Mucosa of descending colon (tissue), 3 donors: ENCODE measurements around the gene XAGE1B. TPM values are rescaled to one million over a fixed set of nuclear protein-coding genes. Genes with fewer than 3 reads are reported as not detected.
A peak's percentile ranks its signal among the peaks of the same experiment; 100 is the strongest.
"Not testable (repeated sequence)": the region's sequence is repeated elsewhere in the genome, so short reads cannot be mapped to it uniquely, and the experiment has no call there.

Source experiments
- ATAC-seq: fragments of 200-7000 bp; cut with Tn5 transposase; one replicate; pipeline ENCODE4 v1.9.1; 2020; ENCODE audit warnings: mild to moderate bottlenecking, moderate library complexity
- DNase-seq, 3 donors: peaks; one replicate each; pipeline ENCODE4 v3.0.0-alpha.2; 2020
- H3K36me3 ChIP-seq: fragments of 200-600 bp; one replicate; pipeline ENCODE4 v1.8.0; 2021; ENCODE audit warnings: low read depth, mild to moderate bottlenecking
- H3K4me1 ChIP-seq: fragments of 200-600 bp; one replicate; pipeline ENCODE4 v1.8.0; 2021; ENCODE audit warnings: low read depth, mild to moderate bottlenecking
- H3K4me3 ChIP-seq: fragments of 200-600 bp; one replicate; pipeline ENCODE4 v1.8.0; 2021; ENCODE audit warnings: mild to moderate bottlenecking
- H3K9me3 ChIP-seq: fragments of 200-600 bp; one replicate; pipeline ENCODE4 v1.8.0; 2021; ENCODE audit warnings: mild to moderate bottlenecking
- intact Hi-C, 2 donors: fragments of 100-400 bp; cut with DNase I in 1 of 2; cut with micrococcal nuclease in 1 of 2; formaldehyde crosslinking; loops; one replicate each; pipeline versions ENCODE4 v1.11.0 to v1.11.1; 2022; cut with DNase I, micrococcal nuclease
- total RNA-seq, 3 donors: library from RNA; stranded (reverse); fragmentation: NEBNext Ultra II Directional in 2 of 3; extraction: Animal tissue kit (Norgen Biotek cat#: 25700) in 2 of 3; gene quantifications; one replicate each; pipeline versions ENCODE4 v1.2.1 to v1.2.4, GENCODE V29; 2021 to 2023
- TF ChIP-seq, protein P1 (sequence below): fragments of 200-600 bp; IDR thresholded peaks from one replicate; pipeline ENCODE4 v1.8.0; 2022; ENCODE audit warnings: antibody characterized with exemption, mild to moderate bottlenecking
- donor health status: DM: no; HTN: no; CAD: no; lungs with moderate emphysema.
- donor health status: DM: no; HTN: no; CAD: no.
- donor health status: DM: no; HTN: yes; CAD: no.

The XAGE1B gene
- total RNA-seq, 3 donors from 2014 or later = not detected

DNA sequence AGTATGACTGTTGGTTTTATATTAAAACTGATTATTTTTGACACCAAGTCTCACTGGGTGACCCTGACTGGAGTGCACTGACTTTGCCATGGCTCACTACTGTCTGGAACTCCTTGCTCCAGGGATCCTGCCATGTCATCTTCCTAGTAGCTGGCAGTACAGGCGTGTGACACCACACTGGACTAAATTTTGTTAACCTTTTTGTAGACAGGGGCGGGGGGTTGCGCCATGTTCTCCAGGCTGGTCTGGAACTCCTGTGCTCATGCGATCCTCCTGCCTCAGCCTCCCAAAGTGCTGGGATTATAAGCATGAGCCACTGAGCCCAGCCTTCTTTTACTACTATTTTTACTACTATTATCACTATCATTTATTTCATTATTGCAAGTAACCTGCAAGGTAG, 12.3 kb downstream of the XAGE1B start:
- Histone ChIP-seq H3K9me3 (no peaks in the 10 kb centered on the region), H3K36me3 (no peaks in the 10 kb centered on the region), H3K4me3 (no peak overlapping the region), H3K4me1 (no peaks in the 10 kb centered on the region)
- ATAC-seq (no peak), DNase-seq (no peak)
- intact Hi-C loops = no loop called here
- TF ChIP-seq, protein P1, sequence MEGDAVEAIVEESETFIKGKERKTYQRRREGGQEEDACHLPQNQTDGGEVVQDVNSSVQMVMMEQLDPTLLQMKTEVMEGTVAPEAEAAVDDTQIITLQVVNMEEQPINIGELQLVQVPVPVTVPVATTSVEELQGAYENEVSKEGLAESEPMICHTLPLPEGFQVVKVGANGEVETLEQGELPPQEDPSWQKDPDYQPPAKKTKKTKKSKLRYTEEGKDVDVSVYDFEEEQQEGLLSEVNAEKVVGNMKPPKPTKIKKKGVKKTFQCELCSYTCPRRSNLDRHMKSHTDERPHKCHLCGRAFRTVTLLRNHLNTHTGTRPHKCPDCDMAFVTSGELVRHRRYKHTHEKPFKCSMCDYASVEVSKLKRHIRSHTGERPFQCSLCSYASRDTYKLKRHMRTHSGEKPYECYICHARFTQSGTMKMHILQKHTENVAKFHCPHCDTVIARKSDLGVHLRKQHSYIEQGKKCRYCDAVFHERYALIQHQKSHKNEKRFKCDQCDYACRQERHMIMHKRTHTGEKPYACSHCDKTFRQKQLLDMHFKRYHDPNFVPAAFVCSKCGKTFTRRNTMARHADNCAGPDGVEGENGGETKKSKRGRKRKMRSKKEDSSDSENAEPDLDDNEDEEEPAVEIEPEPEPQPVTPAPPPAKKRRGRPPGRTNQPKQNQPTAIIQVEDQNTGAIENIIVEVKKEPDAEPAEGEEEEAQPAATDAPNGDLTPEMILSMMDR = no peak

DNA sequence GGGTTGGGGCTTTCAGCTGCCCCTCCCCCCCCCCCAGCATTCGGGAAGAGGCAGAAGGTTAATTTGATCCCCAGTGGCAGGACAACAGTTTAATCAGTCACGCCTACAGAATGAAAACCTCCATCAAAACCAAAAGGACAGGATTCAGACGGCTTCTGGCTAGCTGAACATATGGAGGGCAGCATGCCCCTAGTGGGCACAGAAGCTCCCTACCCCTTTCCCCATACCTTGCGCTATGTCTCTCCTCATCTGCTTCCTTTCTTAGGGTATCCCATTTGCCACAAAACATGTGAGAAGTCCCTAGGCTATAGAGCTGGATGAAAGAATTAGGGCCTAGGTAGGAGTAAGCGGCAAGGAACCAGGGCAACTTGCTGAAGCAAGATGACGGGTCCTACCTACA, 15.5 kb downstream of the XAGE1B start:
- intact Hi-C loops, DNase-seq, H3K9me3 ChIP-seq: not testable (repeated sequence)

DNA sequence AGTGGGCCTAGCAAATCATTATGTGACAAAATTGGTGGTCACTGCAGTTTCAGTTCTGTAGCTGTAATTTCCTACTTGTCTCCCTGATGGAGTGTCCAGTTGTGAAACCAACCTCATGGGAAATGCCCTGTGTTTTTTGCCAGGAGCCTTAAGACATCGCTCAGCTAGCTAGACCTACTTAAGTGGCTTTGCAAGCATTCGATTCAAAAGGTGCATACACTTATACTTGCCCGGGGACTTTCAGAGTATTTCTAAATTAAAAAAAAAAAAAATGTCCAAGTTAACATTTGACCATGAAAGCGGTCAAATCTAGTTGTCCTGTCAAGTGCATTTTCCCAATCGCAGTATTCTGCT, 20.5 kb downstream of the XAGE1B start:
- ATAC-seq, H3K9me3 ChIP-seq, intact Hi-C loops, H3K4me1 ChIP-seq, DNase-seq, H3K36me3 ChIP-seq, H3K4me3 ChIP-seq: not testable (repeated sequence)

More for the DNA sequence above, 15.5 kb downstream of the XAGE1B start:
- not testable (repeated sequence) for H3K4me1 ChIP-seq, H3K36me3 ChIP-seq, ATAC-seq, H3K4me3 ChIP-seq

DNA sequence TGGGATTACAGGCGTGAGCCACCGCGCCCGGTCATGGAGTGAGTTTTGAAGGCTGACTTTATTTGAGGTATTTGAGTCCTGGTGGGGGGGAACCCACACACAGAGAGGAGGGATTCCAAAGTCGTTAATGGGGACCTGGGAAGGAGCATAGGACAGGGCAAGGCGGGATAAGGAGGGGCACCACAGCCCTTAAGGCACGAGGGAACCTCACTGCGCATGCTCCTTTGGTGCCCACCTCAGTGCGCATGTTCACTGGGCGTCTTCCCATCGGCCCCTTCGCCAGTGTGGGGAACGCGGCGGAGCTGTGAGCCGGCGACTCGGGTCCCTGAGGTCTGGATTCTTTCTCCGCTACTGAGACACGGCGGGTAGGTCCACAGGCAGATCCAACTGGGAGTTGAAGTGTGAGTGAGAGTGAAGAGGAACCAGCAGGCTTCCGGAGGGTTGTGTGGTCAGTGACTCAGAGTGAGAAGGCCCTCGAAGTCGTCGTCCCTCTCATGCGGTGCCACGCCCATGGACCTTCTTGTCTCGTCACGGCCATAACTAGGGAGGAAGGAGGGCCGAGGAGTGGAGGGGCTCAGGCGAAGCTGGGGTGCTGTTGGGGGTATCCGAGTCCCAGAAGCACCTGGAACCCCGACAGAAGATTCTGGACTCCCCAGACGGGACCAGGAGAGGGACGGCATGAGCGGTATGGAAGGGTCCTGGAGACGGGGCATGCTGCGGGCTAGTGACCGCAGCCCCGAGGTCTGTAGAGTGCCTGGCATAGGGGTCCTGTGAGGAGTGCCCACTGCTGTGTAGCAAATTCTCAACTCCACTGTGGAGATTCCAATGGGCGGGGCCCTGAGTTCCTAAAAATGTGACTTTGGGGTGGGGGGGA, 21.1 kb downstream of the XAGE1B start, which contains the start of gene XAGE1A:
XAGE1A (plus strand) TSS at position 264 of the 874 bp plus-strand sequence. CDS start 1,554 bp downstream, outside the sequence.
- H3K9me3 ChIP-seq, intact Hi-C loops, H3K4me3 ChIP-seq, DNase-seq, H3K36me3 ChIP-seq, H3K4me1 ChIP-seq: not testable (repeated sequence)
- peak; percentile 9 for ATAC-seq

DNA sequence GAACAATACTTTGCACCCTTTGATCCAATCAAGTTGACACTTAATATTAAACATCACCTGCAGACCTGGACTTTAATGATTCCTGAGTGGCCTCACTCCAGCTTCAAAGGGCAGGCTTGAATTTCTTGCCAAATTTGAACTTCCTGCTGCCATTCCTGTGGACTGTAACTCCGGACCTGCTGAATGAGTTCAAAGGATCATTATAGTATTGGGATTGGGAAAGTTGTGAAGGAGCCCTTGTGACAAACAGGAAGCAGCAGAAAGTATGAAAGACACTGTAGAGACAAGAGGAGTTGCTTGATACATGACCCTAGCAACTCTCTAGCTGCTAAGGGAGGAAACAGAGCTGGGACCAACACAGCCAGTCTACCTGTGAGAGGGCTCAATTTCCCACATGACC, 45.6 kb downstream of the XAGE1B start:
- intact Hi-C loops, ATAC-seq, DNase-seq, H3K9me3 ChIP-seq, H3K4me3 ChIP-seq, H3K4me1 ChIP-seq, H3K36me3 ChIP-seq: not testable (repeated sequence)

Other genes starting within 250 kb of the XAGE1B start
- not detected for gene XAGE2, start 148.0 kb downstream of the XAGE1B start, total RNA-seq
- not detected for gene XAGE1A, start 21.3 kb downstream of the XAGE1B start, total RNA-seq
- not detected for gene SSX7, start 137.8 kb upstream of the XAGE1B start, total RNA-seq
- not detected for gene SSX2, start 190.1 kb upstream of the XAGE1B start, total RNA-seq
- not detected for gene SSX2B, start 234.2 kb upstream of the XAGE1B start, total RNA-seq